Right atrium auricular region (tissue), 2 donors: ENCODE data around the gene LRP2. TPM values are rescaled to one million over a fixed set of nuclear protein-coding genes. Genes with fewer than 3 reads are reported as not detected.

Source experiments
- DNase-seq: peaks from one replicate; pipeline ENCODE4 v3.0.0-alpha.2; 2019; ENCODE audit warnings: low spot score
- H3K27ac ChIP-seq, 2 donors: fragments of 200-600 bp; sonication (generic); 1 replicate in 1 of 2; 2 replicates in 1 of 2; pipeline ENCODE4 v1.5.1; 2016 to 2019
- H3K27me3 ChIP-seq, 2 donors: fragments of 200-600 bp; sonication (generic); one replicate each; pipeline versions ENCODE4 v1.5.1 to v1.6.0; 2017 to 2019
- H3K36me3 ChIP-seq: fragments of 200-600 bp; sonication (generic); one replicate; pipeline ENCODE4 v1.5.1; 2016
- H3K4me1 ChIP-seq, 2 donors: fragments of 200-600 bp; sonication (generic); one replicate each; pipeline versions ENCODE4 v1.5.1 to v1.6.0; 2017 to 2019
- H3K4me3 ChIP-seq, 2 donors: fragments of 200-600 bp; sonication (generic); 1 replicate in 1 of 2; 2 replicates in 1 of 2; pipeline ENCODE4 v1.5.1; 2017 to 2019; ENCODE audit warnings: mild to moderate bottlenecking in 1 of 2, moderate library complexity in 1 of 2
- H3K9me3 ChIP-seq, 2 donors: fragments of 200-600 bp; sonication (generic); one replicate each; pipeline ENCODE4 v1.5.1; 2019
- total RNA-seq, 2 donors: library from RNA; depleted of rRNA; stranded (reverse); fragments of >200 nt; gene quantifications; one replicate each; pipeline ENCODE4 v1.1.0, GENCODE V29; 2016
- TF ChIP-seq, protein P1 (sequence below), 2 donors: fragments of 200-600 bp; sonication (generic); IDR thresholded peaks; one replicate each; pipeline ENCODE4 v1.5.1; 2019; ENCODE audit warnings: antibody characterized with exemption in 2 of 2

LRP2 gene
- total RNA-seq, 2 donors from 2014 or later = 8.1 to 14.8 TPM

DNA sequence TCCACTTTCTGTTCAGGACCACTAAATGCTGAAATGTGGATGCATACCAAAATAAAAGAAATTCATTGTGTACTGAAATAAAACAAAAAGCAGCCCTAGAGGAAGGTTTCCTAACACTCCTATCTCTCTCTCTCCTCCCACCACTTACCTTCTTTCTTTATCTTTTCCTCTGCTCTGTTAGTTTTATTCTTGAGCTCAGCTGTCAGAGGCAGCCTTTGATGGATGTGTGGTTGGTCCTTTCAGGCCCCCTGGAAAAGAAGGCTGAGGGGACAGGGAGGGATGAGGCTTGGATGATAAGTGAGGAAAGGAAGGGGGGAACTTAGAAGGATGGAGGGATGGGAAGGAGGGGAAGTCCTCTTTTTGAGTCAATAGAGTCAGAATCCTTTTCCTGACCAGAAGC lies 245.3 kb downstream of the LRP2 start:
- no peaks in the 10 kb centered on the region for H3K9me3 ChIP-seq
- H3K36me3 ChIP-seq = no peaks in the 10 kb centered on the region
- H3K27me3 ChIP-seq = no peaks in the 10 kb centered on the region
- H3K4me3 ChIP-seq = no peak overlapping the region
- peak overlapping the region in 1 of 2 donors; percentile 19 for H3K27ac ChIP-seq
- H3K4me1 ChIP-seq = peaks cover 0 to 26% of the 10 kb centered on the region in 2 donors
- no peak for DNase-seq
- TF ChIP-seq, protein P1, sequence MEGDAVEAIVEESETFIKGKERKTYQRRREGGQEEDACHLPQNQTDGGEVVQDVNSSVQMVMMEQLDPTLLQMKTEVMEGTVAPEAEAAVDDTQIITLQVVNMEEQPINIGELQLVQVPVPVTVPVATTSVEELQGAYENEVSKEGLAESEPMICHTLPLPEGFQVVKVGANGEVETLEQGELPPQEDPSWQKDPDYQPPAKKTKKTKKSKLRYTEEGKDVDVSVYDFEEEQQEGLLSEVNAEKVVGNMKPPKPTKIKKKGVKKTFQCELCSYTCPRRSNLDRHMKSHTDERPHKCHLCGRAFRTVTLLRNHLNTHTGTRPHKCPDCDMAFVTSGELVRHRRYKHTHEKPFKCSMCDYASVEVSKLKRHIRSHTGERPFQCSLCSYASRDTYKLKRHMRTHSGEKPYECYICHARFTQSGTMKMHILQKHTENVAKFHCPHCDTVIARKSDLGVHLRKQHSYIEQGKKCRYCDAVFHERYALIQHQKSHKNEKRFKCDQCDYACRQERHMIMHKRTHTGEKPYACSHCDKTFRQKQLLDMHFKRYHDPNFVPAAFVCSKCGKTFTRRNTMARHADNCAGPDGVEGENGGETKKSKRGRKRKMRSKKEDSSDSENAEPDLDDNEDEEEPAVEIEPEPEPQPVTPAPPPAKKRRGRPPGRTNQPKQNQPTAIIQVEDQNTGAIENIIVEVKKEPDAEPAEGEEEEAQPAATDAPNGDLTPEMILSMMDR (IDR thresholded peaks at IDR 0.05) = no peak

DNA sequence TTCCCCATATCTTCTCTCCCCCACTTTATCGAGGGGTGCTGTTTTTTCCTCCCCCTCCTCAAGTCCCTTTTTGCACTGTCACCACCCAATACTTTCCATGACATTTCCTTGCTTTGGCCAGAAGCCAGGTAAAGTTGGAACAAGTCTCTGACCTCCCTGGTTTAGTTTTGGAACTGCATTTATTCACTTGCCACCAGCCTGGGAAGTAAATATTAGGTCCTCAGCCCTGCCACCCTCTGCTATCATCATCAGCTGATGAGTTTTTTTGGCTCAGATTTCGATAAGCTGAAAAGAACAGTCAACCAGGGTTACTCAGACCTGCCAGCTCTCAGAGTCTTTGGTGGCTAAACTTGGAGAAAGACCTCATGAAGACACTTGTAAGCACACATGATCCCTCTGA lies 246.0 kb downstream of the LRP2 start:
- no peak overlapping the region for H3K4me3 ChIP-seq
- TF ChIP-seq, protein P1 (IDR thresholded peaks at IDR 0.05) = no peak
- no peak for DNase-seq
- peak overlapping the region; percentile 19 to 23 for H3K27ac ChIP-seq
- H3K9me3 ChIP-seq = no peaks in the 10 kb centered on the region
- H3K27me3 ChIP-seq = no peaks in the 10 kb centered on the region
- H3K36me3 ChIP-seq = no peaks in the 10 kb centered on the region
- peaks cover 0 to 26% of the 10 kb centered on the region in 2 donors for H3K4me1 ChIP-seq

DNA sequence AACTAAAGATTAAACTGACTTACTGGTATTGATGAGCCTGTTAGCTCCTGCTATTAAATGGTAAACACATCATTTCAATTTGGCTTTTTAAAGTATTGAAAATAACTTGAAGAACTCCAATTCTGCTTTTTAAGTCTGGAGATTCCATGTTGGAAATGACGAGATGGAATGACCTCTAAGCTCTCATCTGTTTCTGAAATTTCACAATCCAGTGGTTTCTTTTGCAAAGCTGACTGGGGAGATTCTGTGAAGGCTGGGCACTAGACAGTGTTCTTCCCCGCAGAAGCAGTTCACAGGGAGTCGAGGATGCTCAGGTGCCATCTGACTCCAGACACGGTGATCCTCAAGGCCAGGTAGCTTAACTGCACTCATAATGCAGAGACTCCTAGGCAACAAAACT lies 248.3 kb downstream of the LRP2 start:
- Histone ChIP-seq H3K4me1 (peaks cover 0 to 26% of the 10 kb centered on the region in 2 donors), H3K4me3 (no peak overlapping the region), H3K9me3 (no peaks in the 10 kb centered on the region), H3K36me3 (no peaks in the 10 kb centered on the region), H3K27me3 (no peaks in the 10 kb centered on the region), H3K27ac (no peak overlapping the region)
- no peak for DNase-seq
- TF ChIP-seq, protein P1 (IDR thresholded peaks at IDR 0.05) = no peak

DNA sequence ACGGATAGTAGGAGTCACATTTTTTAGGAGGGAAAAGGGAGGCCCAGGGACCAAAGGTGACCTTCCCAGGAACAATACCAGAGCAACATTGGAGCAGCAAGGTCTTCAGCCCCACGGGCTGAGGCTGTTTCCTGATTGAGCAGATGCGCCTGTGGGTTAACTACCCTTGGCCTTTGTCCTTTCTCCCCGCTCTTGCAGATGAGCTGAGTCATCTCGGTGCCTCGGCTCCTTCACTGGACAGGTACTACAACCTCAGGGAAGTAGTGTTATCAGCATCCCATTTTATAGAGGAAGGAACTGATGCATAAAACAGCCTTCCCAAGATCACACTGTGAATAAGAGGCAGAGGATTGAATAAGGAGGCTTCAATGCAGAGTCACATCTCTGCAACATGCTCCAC lies 249.5 kb downstream of the LRP2 start:
- no peak for DNase-seq
- peaks cover 0 to 18% of the 10 kb centered on the region in 2 donors for H3K4me1 ChIP-seq
- TF ChIP-seq, protein P1 (IDR thresholded peaks at IDR 0.05) = no peak
- no peaks in the 10 kb centered on the region for H3K9me3 ChIP-seq
- H3K27ac ChIP-seq = no peak overlapping the region
- H3K4me3 ChIP-seq = no peak overlapping the region
- no peaks in the 10 kb centered on the region for H3K27me3 ChIP-seq
- H3K36me3 ChIP-seq = no peaks in the 10 kb centered on the region

DNA sequence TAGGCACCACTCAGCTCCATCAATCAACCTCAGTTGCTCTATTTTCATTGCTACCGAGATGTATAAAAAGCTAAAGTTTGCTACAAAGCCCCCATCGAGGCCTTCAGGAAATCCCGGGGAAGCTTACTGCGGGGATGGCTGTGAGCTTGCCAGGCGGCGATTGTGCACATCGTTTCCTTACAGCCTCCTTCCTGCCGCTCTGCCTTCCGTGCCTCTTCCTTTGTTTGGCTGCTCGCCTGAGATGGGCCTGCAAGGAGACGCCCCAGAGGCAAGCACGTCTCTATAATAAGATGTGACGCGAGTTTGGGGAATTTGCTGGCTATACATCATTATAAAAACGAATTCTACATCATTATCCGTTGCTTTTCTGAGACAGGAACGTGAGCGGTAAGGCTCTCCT lies 251.4 kb downstream of the LRP2 start:
- H3K9me3 ChIP-seq = no peaks in the 10 kb centered on the region
- no peak overlapping the region for H3K4me3 ChIP-seq
- TF ChIP-seq, protein P1 (IDR thresholded peaks at IDR 0.05) = no peak
- H3K36me3 ChIP-seq = no peaks in the 10 kb centered on the region
- H3K27ac ChIP-seq = no peak overlapping the region
- no peaks in the 10 kb centered on the region for H3K27me3 ChIP-seq
- DNase-seq = no peak
- peaks cover 0 to 1% of the 10 kb centered on the region in 2 donors for H3K4me1 ChIP-seq

DNA sequence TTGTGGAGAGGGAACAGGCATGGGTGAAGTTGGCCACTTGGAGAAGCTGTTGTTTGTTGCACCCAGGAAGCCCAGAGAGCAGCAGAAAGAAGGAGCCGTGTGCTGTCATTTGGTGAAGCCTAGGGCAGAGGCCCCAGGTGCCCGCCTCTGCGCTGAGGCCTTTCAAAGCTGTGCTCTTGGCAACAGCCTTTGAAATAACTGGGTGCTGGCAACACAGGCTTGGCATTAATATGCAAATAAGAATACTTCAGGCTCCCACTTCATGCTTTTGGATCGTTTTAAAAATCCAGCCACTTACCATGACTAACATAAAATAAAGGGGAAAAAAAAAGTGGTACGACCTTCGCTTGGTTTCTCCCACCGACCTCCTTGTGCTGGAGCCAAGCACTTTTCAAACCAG lies 251.9 kb downstream of the LRP2 start:
- no peaks in the 10 kb centered on the region for H3K9me3 ChIP-seq
- no peaks in the 10 kb centered on the region for H3K4me1 ChIP-seq

More for the DNA sequence above, 251.9 kb downstream of the LRP2 start:
- no peaks in the 10 kb centered on the region for H3K27me3 ChIP-seq
- DNase-seq = no peak
- H3K27ac ChIP-seq = no peak overlapping the region
- no peak overlapping the region for H3K4me3 ChIP-seq
- TF ChIP-seq, protein P1 (IDR thresholded peaks at IDR 0.05) = no peak
- no peaks in the 10 kb centered on the region for H3K36me3 ChIP-seq
